CD4-positive, CD25-positive, alpha-beta regulatory T cell (primary cell): ENCODE measurements around the gene DDT. TPM values are rescaled to one million over a fixed set of nuclear protein-coding genes. Genes with fewer than 3 reads are reported as not detected.
A peak's percentile ranks its signal among the peaks of the same experiment; 100 is the strongest.
"Not testable (repeated sequence)": the region's sequence is repeated elsewhere in the genome, so short reads cannot be mapped to it uniquely, and the experiment has no call there.

ENCODE experiments used
- ATAC-seq, 2 donors: fragments of 150-1000 bp; cut with Tn5 transposase; one replicate each; pipeline ENCODE4 v1.10.0; 2021; ENCODE audit warnings: low read depth in 2 of 2, moderate number of reproducible peaks in 2 of 2, moderate library complexity in 1 of 2
- DNase-seq, 3 donors: peaks; one replicate each; pipeline versions ENCODE4 v3.0.0 to v3.0.0-alpha.2; 2012 to 2022; ENCODE audit warnings: mixed read lengths in 1 of 3
- H3K27ac ChIP-seq: one replicate; pipeline ENCODE4 v1.7.0; 2013; ENCODE audit warnings: mild to moderate bottlenecking, low read length; ENCODE audit not compliant: insufficient read depth, poor library complexity, severe bottlenecking
- H3K27me3 ChIP-seq: one replicate; pipeline ENCODE4 v1.7.0; 2013; ENCODE audit warnings: low read length; ENCODE audit not compliant: control insufficient read depth, insufficient read depth
- H3K36me3 ChIP-seq: one replicate; pipeline ENCODE4 v1.7.0; 2013; ENCODE audit warnings: mild to moderate bottlenecking, low read length, moderate library complexity; ENCODE audit not compliant: control insufficient read depth, insufficient read depth
- H3K4me1 ChIP-seq: 2 replicates; pipeline ENCODE4 v1.7.0; 2013; ENCODE audit warnings: mild to moderate bottlenecking, low read length; ENCODE audit not compliant: insufficient read depth, control insufficient read depth, poor library complexity, severe bottlenecking
- H3K4me3 ChIP-seq: one replicate; pipeline ENCODE4 v1.7.0; 2013; ENCODE audit warnings: low read depth, mild to moderate bottlenecking, low read length, moderate library complexity
- H3K9me3 ChIP-seq, 2 experiments: 1 replicate in 1 of 2; 2 replicates in 1 of 2; pipeline ENCODE4 v1.7.0; 2013; ENCODE audit warnings: low read length in 2 of 2, mild to moderate bottlenecking in 1 of 2, moderate library complexity in 1 of 2; ENCODE audit not compliant: control insufficient read depth in 2 of 2
- H3K27ac Mint-ChIP-seq, 3 donors: one replicate each; pipeline ENCODE4 v1.8.0; 2020 to 2022; ENCODE audit warnings: mild to moderate bottlenecking in 3 of 3, mixed read lengths in 3 of 3, moderate library complexity in 2 of 3
- H3K27me3 Mint-ChIP-seq: one replicate; pipeline ENCODE4 v1.8.0; 2022; ENCODE audit warnings: mild to moderate bottlenecking, mixed read lengths
- H3K36me3 Mint-ChIP-seq: one replicate; pipeline ENCODE4 v1.8.0; 2020; ENCODE audit warnings: mixed read lengths
- H3K4me1 Mint-ChIP-seq, 4 donors: one replicate each; pipeline ENCODE4 v1.8.0; 2020 to 2022; ENCODE audit warnings: mixed read lengths in 4 of 4, mild to moderate bottlenecking in 1 of 4
- H3K4me3 Mint-ChIP-seq, 4 donors: one replicate each; pipeline ENCODE4 v1.8.0; 2020 to 2022; ENCODE audit warnings: mild to moderate bottlenecking in 4 of 4, mixed read lengths in 4 of 4, moderate library complexity in 3 of 4
- H3K9me3 Mint-ChIP-seq, 7 donors: one replicate each; pipeline ENCODE4 v1.8.0; 2020 to 2022; ENCODE audit warnings: mixed read lengths in 7 of 7, mild to moderate bottlenecking in 3 of 7, moderate library complexity in 2 of 7
- polyA plus RNA-seq, 4 donors: library from polyadenylated mRNA; unstranded; fragments of 300-500 nt; fragmentation: Illumina TruSeq; gene quantifications; one replicate each; pipeline ENCODE4 v1.2.3, GENCODE V29; 2021
- total RNA-seq: library from RNA; stranded (reverse); gene quantifications from one replicate; pipeline ENCODE4 v1.2.3, GENCODE V29; 2022

DDT gene
- total and polyA plus RNA-seq, 5 donors from 2014 or later = 68.0 to 142 (median 124) TPM

DNA sequence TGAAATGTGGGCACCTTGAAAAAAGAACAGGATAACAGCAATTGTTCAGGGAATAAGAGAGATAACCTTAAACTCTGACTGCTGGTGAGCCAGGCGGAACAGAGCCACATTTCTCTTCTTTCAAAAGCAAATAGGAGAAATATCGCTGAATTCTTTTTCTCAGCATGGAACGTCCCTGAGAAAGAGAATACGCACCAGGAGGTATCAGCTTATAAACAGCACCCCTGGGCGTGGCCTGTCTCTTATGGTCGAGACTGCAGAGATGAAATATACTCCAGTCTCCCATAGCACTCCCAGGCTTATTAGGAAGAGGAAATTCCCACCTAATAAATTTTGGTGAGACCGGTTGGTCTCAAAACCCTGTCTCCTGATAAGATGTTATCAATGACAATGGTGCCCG is 18.4 kb downstream of the DDT start:
- H3K27me3 ChIP-seq, H3K36me3 Mint-ChIP-seq, ATAC-seq, H3K4me3 ChIP-seq, H3K4me1 Mint-ChIP-seq, H3K36me3 ChIP-seq, DNase-seq, H3K4me1 ChIP-seq, H3K27ac ChIP-seq, H3K9me3 ChIP-seq, H3K9me3 Mint-ChIP-seq, H3K27me3 Mint-ChIP-seq, H3K27ac Mint-ChIP-seq, H3K4me3 Mint-ChIP-seq: not testable (repeated sequence)

DNA sequence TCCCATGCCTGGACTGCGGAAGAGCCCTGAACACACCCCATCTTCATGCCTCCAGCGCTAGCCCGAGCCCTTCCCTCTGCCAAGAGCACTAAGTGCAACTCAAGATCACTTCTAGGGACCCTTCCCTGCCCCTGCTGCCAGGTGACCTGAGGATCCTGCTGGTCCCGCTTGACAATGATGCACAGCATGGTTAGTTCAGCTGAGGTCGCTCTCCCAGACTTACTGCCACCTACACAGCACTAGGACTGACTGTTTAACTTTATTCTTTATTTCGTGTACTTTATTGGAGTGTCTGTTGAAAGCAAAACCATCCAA is 19.3 kb downstream of the DDT start:
- not testable (repeated sequence) for H3K36me3 ChIP-seq, H3K4me1 ChIP-seq

DNA sequence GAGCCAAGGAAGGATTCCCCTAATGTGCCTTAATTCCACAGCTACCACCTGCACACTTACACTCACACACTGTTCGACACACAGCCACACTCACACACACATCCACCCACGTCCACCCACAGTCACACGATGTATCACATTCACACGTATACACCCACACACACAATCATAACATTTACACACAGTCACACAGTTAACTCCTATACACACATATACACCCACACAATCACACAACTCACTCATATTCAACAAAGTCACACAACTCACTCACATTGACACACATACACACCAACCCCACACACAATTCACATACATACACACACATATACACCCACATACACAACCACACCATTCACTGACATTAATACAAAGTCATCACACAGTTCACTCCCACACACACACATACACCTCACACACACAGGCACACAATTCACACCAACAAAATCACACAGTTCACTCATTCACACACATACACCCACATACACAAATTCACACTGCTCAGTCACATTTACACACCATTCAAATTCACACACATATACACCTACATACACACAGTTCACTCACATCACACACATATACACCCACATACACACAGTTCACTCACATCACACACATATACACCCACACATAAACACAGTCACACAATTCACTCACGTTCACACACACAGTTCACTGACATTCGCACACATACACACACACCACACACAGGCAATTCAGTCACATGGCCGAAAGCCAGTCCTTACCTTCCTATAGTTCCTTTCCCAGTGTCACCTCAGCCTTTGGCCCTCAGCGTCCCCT is 19.8 kb downstream of the DDT start:
- H3K4me3 Mint-ChIP-seq, H3K27ac ChIP-seq, H3K36me3 ChIP-seq, DNase-seq, H3K4me1 Mint-ChIP-seq, H3K4me3 ChIP-seq, H3K9me3 Mint-ChIP-seq, H3K27me3 ChIP-seq, H3K4me1 ChIP-seq, H3K9me3 ChIP-seq, ATAC-seq, H3K36me3 Mint-ChIP-seq, H3K27me3 Mint-ChIP-seq: not testable (repeated sequence)
- H3K27ac Mint-ChIP-seq = peak overlapping the region in 1 of 3 donors; percentile 16

More for the DNA sequence above, 19.3 kb downstream of the DDT start:
- not testable (repeated sequence) for H3K27me3 ChIP-seq, DNase-seq, H3K27me3 Mint-ChIP-seq, H3K4me3 ChIP-seq, H3K27ac Mint-ChIP-seq, H3K36me3 Mint-ChIP-seq, ATAC-seq, H3K27ac ChIP-seq, H3K4me1 Mint-ChIP-seq, H3K9me3 ChIP-seq, H3K9me3 Mint-ChIP-seq, H3K4me3 Mint-ChIP-seq

DNA sequence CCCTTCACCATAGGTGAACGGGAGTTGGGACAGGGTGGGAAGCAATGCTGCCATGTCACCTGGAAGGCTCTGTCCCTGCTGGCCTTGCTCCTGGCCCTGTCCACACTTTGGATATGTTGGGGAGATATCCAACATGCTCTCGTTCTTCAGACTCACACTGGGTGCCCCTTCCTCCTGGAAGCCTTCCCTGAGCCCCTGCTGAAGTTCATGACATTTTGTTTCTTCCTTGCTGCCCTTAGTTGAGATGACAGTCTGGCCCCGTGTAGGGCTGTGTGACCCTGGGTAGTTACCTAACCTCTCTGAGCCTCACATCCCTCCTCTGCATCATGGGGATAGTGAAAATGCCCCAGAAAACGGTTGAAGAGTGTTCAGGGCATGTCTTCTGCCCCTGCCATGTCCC is 20.8 kb downstream of the DDT start:
- H3K9me3 ChIP-seq, H3K4me3 Mint-ChIP-seq, H3K4me3 ChIP-seq, H3K4me1 Mint-ChIP-seq, H3K4me1 ChIP-seq, H3K27me3 ChIP-seq, H3K9me3 Mint-ChIP-seq, H3K27ac ChIP-seq, H3K36me3 Mint-ChIP-seq, H3K36me3 ChIP-seq, DNase-seq, ATAC-seq, H3K27me3 Mint-ChIP-seq, H3K27ac Mint-ChIP-seq: not testable (repeated sequence)

DNA sequence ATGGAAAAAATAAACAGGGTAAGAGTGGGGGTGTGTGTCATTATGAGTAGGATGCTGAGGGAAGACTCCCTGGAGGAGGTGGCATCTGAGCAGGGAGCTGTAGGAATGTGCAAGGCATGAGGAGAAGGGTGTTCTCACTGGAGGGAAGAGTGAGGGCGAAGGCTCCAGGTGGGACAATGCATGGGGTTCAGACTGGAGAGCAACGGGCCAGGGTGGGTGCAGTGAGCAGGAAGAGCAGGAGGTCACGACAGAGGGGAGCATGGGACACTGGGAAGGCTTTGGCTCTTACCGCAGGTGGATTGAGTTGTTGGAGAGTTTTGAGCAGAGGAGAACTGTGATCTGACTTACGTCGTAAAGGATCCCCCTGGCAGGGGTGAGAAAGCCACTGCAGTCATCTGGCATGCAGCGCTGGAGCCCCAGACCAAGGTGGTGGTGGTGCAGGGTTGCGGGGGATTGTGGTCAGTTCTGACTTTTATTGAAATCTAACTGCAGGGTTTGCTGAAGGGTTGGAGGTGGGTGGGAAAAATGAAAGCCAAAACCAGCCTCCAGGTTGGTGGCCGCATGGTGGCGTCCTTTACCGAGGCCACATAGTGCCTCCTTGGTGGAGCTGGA is 21.3 kb downstream of the DDT start:
- H3K27ac Mint-ChIP-seq = not testable (repeated sequence)

DNA sequence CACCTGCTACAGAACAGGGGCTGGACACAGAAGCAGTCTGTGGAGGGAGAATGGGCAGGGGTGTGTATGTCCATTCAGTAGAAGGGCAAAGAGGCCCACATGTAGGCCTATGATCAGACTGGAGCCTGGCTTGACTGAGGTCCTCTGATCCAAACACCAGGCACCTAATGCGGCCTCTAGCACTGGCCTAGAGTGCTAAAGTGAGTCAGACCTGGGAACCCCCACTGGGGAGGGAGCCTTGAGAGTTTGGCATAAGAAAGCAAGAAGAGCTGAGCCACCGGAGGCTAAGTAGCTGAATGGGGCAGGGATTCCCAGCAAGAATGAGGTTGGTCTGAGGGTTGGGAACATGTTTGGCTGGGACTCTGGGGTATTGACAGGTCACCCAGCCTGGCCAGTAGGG is 22.9 kb downstream of the DDT start:
- H3K27ac Mint-ChIP-seq, H3K36me3 ChIP-seq, H3K4me3 ChIP-seq, H3K9me3 ChIP-seq, H3K27me3 ChIP-seq, H3K4me1 ChIP-seq, H3K36me3 Mint-ChIP-seq, ATAC-seq, H3K9me3 Mint-ChIP-seq, H3K27me3 Mint-ChIP-seq, H3K4me1 Mint-ChIP-seq, H3K4me3 Mint-ChIP-seq, H3K27ac ChIP-seq, DNase-seq: not testable (repeated sequence)

More for the DNA sequence above, 21.3 kb downstream of the DDT start:
- H3K4me3 Mint-ChIP-seq = peak overlapping the region in 2 of 4 donors; percentile 32 to 44
- not testable (repeated sequence) for H3K4me1 Mint-ChIP-seq, H3K9me3 ChIP-seq, H3K27me3 ChIP-seq, H3K9me3 Mint-ChIP-seq, H3K27me3 Mint-ChIP-seq, H3K4me1 ChIP-seq, H3K36me3 ChIP-seq, ATAC-seq, H3K36me3 Mint-ChIP-seq, H3K4me3 ChIP-seq, DNase-seq, H3K27ac ChIP-seq

DNA sequence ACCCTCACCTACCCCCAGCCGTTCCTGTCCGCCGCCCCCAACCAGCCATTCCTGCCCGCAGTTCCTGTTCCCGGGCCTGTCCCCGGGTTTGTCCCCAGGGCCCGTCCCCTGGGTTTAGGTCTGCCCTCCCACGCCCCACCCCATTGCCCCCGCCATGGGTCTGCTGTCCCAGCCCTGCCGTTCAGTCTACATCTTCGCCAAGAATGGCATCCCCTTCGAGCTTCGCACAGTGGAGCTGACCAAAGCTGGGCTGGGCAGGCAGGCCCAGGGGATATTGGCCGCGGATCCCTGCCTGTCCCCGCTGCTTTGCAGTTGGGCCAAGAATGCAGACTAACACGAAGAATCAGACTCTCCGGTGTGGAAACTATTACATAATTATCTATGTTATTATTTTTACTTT is 24.5 kb downstream of the DDT start:
- not testable (repeated sequence) for H3K4me3 ChIP-seq, DNase-seq, H3K36me3 ChIP-seq, H3K36me3 Mint-ChIP-seq, H3K27ac Mint-ChIP-seq, H3K4me1 ChIP-seq, H3K27ac ChIP-seq, H3K27me3 Mint-ChIP-seq, H3K4me1 Mint-ChIP-seq, H3K9me3 ChIP-seq, H3K9me3 Mint-ChIP-seq, H3K4me3 Mint-ChIP-seq, ATAC-seq, H3K27me3 ChIP-seq

DNA sequence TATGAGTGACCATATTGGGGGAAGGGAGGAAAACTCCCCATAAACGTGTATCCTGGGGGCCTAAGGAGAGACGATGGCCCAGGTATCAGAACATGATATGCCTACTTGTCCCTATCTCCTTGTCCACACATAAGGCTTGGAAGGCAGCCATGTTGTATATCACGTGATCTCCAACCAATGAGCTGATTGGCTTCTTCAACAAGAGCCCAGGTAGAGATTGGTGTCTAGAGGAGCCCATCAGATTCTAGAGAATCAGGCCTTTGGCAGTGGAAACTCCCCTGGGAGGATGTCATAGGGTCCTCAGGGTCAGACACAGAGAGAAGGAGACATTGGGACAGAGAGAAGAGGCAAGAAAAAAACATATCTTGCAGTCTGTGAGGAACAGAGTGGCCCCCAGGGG is 26.9 kb downstream of the DDT start:
- not testable (repeated sequence) for H3K27ac Mint-ChIP-seq, H3K9me3 Mint-ChIP-seq, H3K36me3 Mint-ChIP-seq, H3K27me3 Mint-ChIP-seq, H3K27ac ChIP-seq, H3K4me3 Mint-ChIP-seq, H3K36me3 ChIP-seq, H3K9me3 ChIP-seq, H3K4me1 ChIP-seq, H3K4me1 Mint-ChIP-seq, H3K27me3 ChIP-seq, DNase-seq, ATAC-seq, H3K4me3 ChIP-seq
